Measurements from ENCODE around the gene ARID1B. TPM values are rescaled to one million over a fixed set of nuclear protein-coding genes. Genes with fewer than 3 reads are reported as not detected.

Gene ARID1B
- total RNA-seq, 1 experiment from 2014 or later = 86.3 TPM

DNA sequence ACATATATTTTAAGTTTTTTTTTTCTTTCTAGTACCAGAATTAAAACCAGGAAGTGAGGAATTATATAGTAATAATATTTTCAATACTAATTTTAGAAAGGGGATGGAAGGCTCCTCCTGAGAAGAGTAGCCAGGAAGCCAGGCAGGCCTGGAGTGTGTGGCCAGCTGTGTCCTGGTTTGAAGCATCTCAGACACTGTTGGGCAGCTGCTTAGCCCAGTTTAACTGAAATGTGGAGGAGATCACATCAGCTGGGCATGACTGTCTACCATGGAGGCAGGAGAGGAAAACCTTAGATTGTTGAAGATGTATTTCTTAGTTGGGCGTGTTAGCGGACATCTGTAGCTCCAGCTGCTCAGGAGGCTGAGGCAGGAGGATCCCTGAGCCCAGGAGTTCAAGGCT lies 142.2 kb downstream of the ARID1B start:
- no peaks in the 10 kb centered on the region for H3K27me3 ChIP-seq (replicated peaks; ENCODE audit: insufficient read depth, low read depth, low read length, poor library complexity)
- CTCF ChIA-PET = no interaction called here
- POLR2A ChIA-PET (ENCODE audit: low non-redundant PET) = no interaction called here
- peaks cover 11% of the 10 kb centered on the region for H3K4me1 ChIP-seq (ENCODE audit: insufficient read depth, low read length, poor library complexity, severe bottlenecking)
- H3K4me3 ChIP-seq (ENCODE audit: low read depth, low read length, poor library complexity, severe bottlenecking) = no peak overlapping the region
- no TSS peak for BruUV-seq (replicated peaks)
- no peaks in the 10 kb centered on the region for H3K36me3 ChIP-seq (ENCODE audit: insufficient read depth, low read length, poor library complexity, severe bottlenecking)
- H3K9me3 ChIP-seq (ENCODE audit: low read depth, low read length, poor library complexity, severe bottlenecking) = no peaks in the 10 kb centered on the region
- TF ChIP-seq, protein P1, sequence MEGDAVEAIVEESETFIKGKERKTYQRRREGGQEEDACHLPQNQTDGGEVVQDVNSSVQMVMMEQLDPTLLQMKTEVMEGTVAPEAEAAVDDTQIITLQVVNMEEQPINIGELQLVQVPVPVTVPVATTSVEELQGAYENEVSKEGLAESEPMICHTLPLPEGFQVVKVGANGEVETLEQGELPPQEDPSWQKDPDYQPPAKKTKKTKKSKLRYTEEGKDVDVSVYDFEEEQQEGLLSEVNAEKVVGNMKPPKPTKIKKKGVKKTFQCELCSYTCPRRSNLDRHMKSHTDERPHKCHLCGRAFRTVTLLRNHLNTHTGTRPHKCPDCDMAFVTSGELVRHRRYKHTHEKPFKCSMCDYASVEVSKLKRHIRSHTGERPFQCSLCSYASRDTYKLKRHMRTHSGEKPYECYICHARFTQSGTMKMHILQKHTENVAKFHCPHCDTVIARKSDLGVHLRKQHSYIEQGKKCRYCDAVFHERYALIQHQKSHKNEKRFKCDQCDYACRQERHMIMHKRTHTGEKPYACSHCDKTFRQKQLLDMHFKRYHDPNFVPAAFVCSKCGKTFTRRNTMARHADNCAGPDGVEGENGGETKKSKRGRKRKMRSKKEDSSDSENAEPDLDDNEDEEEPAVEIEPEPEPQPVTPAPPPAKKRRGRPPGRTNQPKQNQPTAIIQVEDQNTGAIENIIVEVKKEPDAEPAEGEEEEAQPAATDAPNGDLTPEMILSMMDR (conservative IDR thresholded peaks at IDR 0.05; ENCODE audit: low read depth, low read length) = no peak
- no peak for TF ChIP-seq EZH2 (IDR thresholded peaks at IDR 0.05; ENCODE audit: borderline replicate concordance, low read depth, low read length, poor library complexity, severe bottlenecking)
- intact Hi-C loops (cut with micrococcal nuclease; ENCODE audit: unreplicated experiment) = no loop called here
- DNase-seq (ENCODE audit: low spot score) = no peak
- no peak overlapping the region for H3K27ac ChIP-seq (ENCODE audit: low read depth, low read length, poor library complexity, severe bottlenecking)

DNA sequence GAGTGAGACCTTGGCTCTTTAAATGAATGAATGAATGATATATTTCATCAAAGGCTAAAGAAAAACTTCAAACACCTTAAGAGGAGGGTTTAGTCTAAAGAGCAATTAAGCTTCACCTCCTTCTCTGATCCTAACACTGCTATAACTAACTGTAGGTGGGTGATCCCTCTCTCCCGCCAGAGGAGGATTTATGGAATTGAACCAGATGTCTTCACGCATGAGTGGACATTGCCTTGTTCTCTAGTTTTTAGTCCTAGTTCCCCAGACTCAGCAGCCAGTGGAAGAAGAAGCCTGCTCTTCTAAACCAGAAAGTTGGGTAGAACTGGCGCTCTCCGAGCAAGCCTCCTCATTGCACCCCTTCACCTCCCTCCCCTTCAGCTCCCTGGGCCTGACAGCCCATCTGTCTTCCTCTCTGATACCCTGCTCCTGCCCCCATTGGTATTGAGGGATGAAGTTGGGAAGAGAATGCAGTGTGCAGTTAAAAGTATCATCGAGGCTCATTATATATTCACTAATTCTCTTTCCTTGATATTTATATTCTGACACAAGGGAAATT lies 142.7 kb downstream of the ARID1B start:
- no peak for DNase-seq (ENCODE audit: low spot score)
- H3K27me3 ChIP-seq (replicated peaks; ENCODE audit: insufficient read depth, low read depth, low read length, poor library complexity) = no peaks in the 10 kb centered on the region
- H3K36me3 ChIP-seq (ENCODE audit: insufficient read depth, low read length, poor library complexity, severe bottlenecking) = no peaks in the 10 kb centered on the region
- BruUV-seq (replicated peaks) = no TSS peak
- no peak for TF ChIP-seq EZH2 (IDR thresholded peaks at IDR 0.05; ENCODE audit: borderline replicate concordance, low read depth, low read length, poor library complexity, severe bottlenecking)
- TF ChIP-seq, protein P1 (conservative IDR thresholded peaks at IDR 0.05; ENCODE audit: low read depth, low read length) = no peak
- H3K9me3 ChIP-seq (ENCODE audit: low read depth, low read length, poor library complexity, severe bottlenecking) = no peaks in the 10 kb centered on the region
- H3K4me3 ChIP-seq (ENCODE audit: low read depth, low read length, poor library complexity, severe bottlenecking) = no peak overlapping the region
- ChIA-PET POLR2A (ENCODE audit: low non-redundant PET) (no interaction called here), CTCF (no interaction called here)
- no peak overlapping the region for H3K27ac ChIP-seq (ENCODE audit: low read depth, low read length, poor library complexity, severe bottlenecking)
- H3K4me1 ChIP-seq (ENCODE audit: insufficient read depth, low read length, poor library complexity, severe bottlenecking) = peaks cover 16% of the 10 kb centered on the region
- intact Hi-C loops (cut with micrococcal nuclease; ENCODE audit: unreplicated experiment) = no loop called here

DNA sequence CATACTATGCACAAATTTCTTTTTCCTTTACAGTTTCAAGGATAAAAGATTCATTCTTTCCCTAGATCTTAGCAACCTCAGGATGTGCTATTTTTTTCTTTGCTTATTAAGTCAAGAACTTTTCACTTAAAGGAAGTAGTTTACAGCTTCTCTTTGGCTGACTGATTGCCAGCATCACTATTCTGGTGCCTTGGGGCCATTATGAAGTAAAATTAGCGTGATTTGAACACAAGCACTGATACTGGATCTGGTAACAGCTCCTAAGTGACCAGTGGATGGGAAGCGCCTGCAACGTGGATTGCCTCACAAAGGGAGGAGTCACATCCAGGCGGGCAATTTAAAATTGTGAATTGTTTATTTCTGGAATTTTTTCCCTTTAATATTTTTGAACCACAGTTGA lies 147.1 kb downstream of the ARID1B start:
- BruUV-seq (replicated peaks) = no TSS peak
- peaks cover 20% of the 10 kb centered on the region for H3K4me1 ChIP-seq (ENCODE audit: insufficient read depth, low read length, poor library complexity, severe bottlenecking)
- intact Hi-C loops (cut with micrococcal nuclease; ENCODE audit: unreplicated experiment) = no loop called here
- H3K27ac ChIP-seq (ENCODE audit: low read depth, low read length, poor library complexity, severe bottlenecking) = no peak overlapping the region
- no peak overlapping the region for H3K4me3 ChIP-seq (ENCODE audit: low read depth, low read length, poor library complexity, severe bottlenecking)
- no peaks in the 10 kb centered on the region for H3K9me3 ChIP-seq (ENCODE audit: low read depth, low read length, poor library complexity, severe bottlenecking)
- POLR2A ChIA-PET (ENCODE audit: low non-redundant PET) = no interaction called here
- TF ChIP-seq, protein P1 (conservative IDR thresholded peaks at IDR 0.05; ENCODE audit: low read depth, low read length) = no peak
- TF ChIP-seq EZH2 (IDR thresholded peaks at IDR 0.05; ENCODE audit: borderline replicate concordance, low read depth, low read length, poor library complexity, severe bottlenecking) = no peak
- CTCF ChIA-PET = no interaction called here
- H3K36me3 ChIP-seq (ENCODE audit: insufficient read depth, low read length, poor library complexity, severe bottlenecking) = no peaks in the 10 kb centered on the region
- no peak for DNase-seq (ENCODE audit: low spot score)
- no peaks in the 10 kb centered on the region for H3K27me3 ChIP-seq (replicated peaks; ENCODE audit: insufficient read depth, low read depth, low read length, poor library complexity)
